Muscle layer of colon (tissue), 2 donors: ENCODE results near the gene SS18L1.

Experiments
- H3K27ac ChIP-seq: one replicate; pipeline ENCODE4 v1.7.0; 2013; ENCODE audit warnings: low read depth, mild to moderate bottlenecking, low read length, moderate library complexity
- H3K27me3 ChIP-seq, 2 donors: one replicate each; pipeline ENCODE4 v1.7.0; 2013; ENCODE audit warnings: low read length in 2 of 2, mild to moderate bottlenecking in 2 of 2; ENCODE audit not compliant: insufficient read depth in 2 of 2, control insufficient read depth in 1 of 2
- H3K36me3 ChIP-seq: one replicate; pipeline ENCODE4 v1.7.0; 2013; ENCODE audit warnings: mild to moderate bottlenecking, low read length; ENCODE audit not compliant: insufficient read depth
- H3K4me1 ChIP-seq: one replicate; pipeline ENCODE4 v1.7.0; 2013; ENCODE audit warnings: mild to moderate bottlenecking, low read length; ENCODE audit not compliant: insufficient read depth
- H3K4me3 ChIP-seq, 2 donors: one replicate each; pipeline ENCODE4 v1.7.0; 2013; ENCODE audit warnings: low read length in 2 of 2, low read depth in 1 of 2, mild to moderate bottlenecking in 1 of 2, moderate library complexity in 1 of 2
- H3K9ac ChIP-seq: one replicate; pipeline ENCODE4 v1.7.0; 2013; ENCODE audit warnings: low read length
- H3K9me3 ChIP-seq: one replicate; pipeline ENCODE4 v1.7.0; 2013; ENCODE audit warnings: mild to moderate bottlenecking, low read length
- donor health status: abdominal sarcoma.
- donor health status: Adenocarcinoma of cecum.

Gene SS18L1

GRCh38 chr20:62205618-62206387, 62.2 kb downstream of the SS18L1 start:
- Histone ChIP-seq H3K9me3 (no peaks in the 10 kb centered on the region), H3K27ac (no peak overlapping the region), H3K27me3 (peaks cover 0 to 16% of the 10 kb centered on the region in 2 donors), H3K4me3 (no peak overlapping the region), H3K4me1 (no peaks in the 10 kb centered on the region), H3K9ac (no peak overlapping the region), H3K36me3 (peaks cover 17% of the 10 kb centered on the region)

- Histone ChIP-seq H3K27ac (no peak overlapping the region), H3K4me3 (no peak overlapping the region), H3K9ac (no peak overlapping the region), H3K36me3 (peaks cover 11% of the 10 kb centered on the region), H3K9me3 (no peaks in the 10 kb centered on the region), H3K4me1 (no peaks in the 10 kb centered on the region), H3K27me3 (peaks cover 0 to 22% of the 10 kb centered on the region in 2 donors)
These were observed 62.8 kb downstream of the SS18L1 start for GRCh38 chr20:62206388-62206775.

GRCh38 chr20:62208061-62208794, 64.7 kb downstream of the SS18L1 start:
- no peaks in the 10 kb centered on the region for H3K9me3 ChIP-seq
- H3K27ac ChIP-seq = no peak overlapping the region
- H3K36me3 ChIP-seq = peaks cover 4% of the 10 kb centered on the region
- no peak overlapping the region for H3K4me3 ChIP-seq
- peaks cover 0 to 34% of the 10 kb centered on the region in 2 donors for H3K27me3 ChIP-seq
- H3K4me1 ChIP-seq = no peaks in the 10 kb centered on the region
- H3K9ac ChIP-seq = no peak overlapping the region

GRCh38 chr20:62208795-62209755, 65.5 kb downstream of the SS18L1 start:
- Histone ChIP-seq H3K4me3 (no peak overlapping the region), H3K27ac (no peak overlapping the region), H3K36me3 (no peaks in the 10 kb centered on the region), H3K27me3 (peaks cover 0 to 36% of the 10 kb centered on the region in 2 donors), H3K4me1 (no peaks in the 10 kb centered on the region), H3K9me3 (no peaks in the 10 kb centered on the region), H3K9ac (no peak overlapping the region)

GRCh38 chr20:62209850-62210495, 66.4 kb downstream of the SS18L1 start:
- Histone ChIP-seq H3K9me3 (no peaks in the 10 kb centered on the region), H3K4me3 (no peak overlapping the region), H3K4me1 (no peaks in the 10 kb centered on the region), H3K36me3 (no peaks in the 10 kb centered on the region), H3K9ac (no peak overlapping the region), H3K27me3 (peaks cover 0 to 45% of the 10 kb centered on the region in 2 donors), H3K27ac (no peak overlapping the region)

- no peak overlapping the region for H3K9ac ChIP-seq
- H3K9me3 ChIP-seq = no peaks in the 10 kb centered on the region
- H3K27me3 ChIP-seq = peaks cover 0 to 47% of the 10 kb centered on the region in 2 donors
These were observed 66.9 kb downstream of the SS18L1 start for GRCh38 chr20:62210496-62210855.

GRCh38 chr20:62211216-62211615, 67.6 kb downstream of the SS18L1 start:
- no peak overlapping the region for H3K27ac ChIP-seq
- H3K27me3 ChIP-seq = peaks cover 0 to 49% of the 10 kb centered on the region in 2 donors
- no peaks in the 10 kb centered on the region for H3K36me3 ChIP-seq
- H3K4me1 ChIP-seq = no peaks in the 10 kb centered on the region
- no peak overlapping the region for H3K9ac ChIP-seq
- H3K9me3 ChIP-seq = no peaks in the 10 kb centered on the region
- no peak overlapping the region for H3K4me3 ChIP-seq

More at GRCh38 chr20:62210496-62210855, 66.9 kb downstream of the SS18L1 start:
- Histone ChIP-seq H3K4me1 (no peaks in the 10 kb centered on the region), H3K36me3 (no peaks in the 10 kb centered on the region), H3K4me3 (no peak overlapping the region), H3K27ac (no peak overlapping the region)

- Histone ChIP-seq H3K4me3 (no peak overlapping the region), H3K27me3 (peaks cover 0 to 55% of the 10 kb centered on the region in 2 donors), H3K36me3 (no peaks in the 10 kb centered on the region), H3K9ac (no peak overlapping the region), H3K9me3 (no peaks in the 10 kb centered on the region), H3K27ac (no peak overlapping the region), H3K4me1 (no peaks in the 10 kb centered on the region)
These were observed 68.3 kb downstream of the SS18L1 start for GRCh38 chr20:62211769-62212288.

GRCh38 chr20:62212299-62212698, 68.7 kb downstream of the SS18L1 start:
- H3K27me3 ChIP-seq = peaks cover 0 to 60% of the 10 kb centered on the region in 2 donors
- H3K4me1 ChIP-seq = no peaks in the 10 kb centered on the region
- H3K4me3 ChIP-seq = no peak overlapping the region
- no peak overlapping the region for H3K9ac ChIP-seq
- no peaks in the 10 kb centered on the region for H3K9me3 ChIP-seq
- no peaks in the 10 kb centered on the region for H3K36me3 ChIP-seq
- no peak overlapping the region for H3K27ac ChIP-seq

GRCh38 chr20:62214067-62214466, 70.5 kb downstream of the SS18L1 start:
- Histone ChIP-seq H3K27ac (no peak overlapping the region), H3K9ac (no peak overlapping the region), H3K36me3 (no peaks in the 10 kb centered on the region), H3K4me3 (no peak overlapping the region), H3K9me3 (no peaks in the 10 kb centered on the region), H3K27me3 (peaks cover 0 to 77% of the 10 kb centered on the region in 2 donors), H3K4me1 (no peaks in the 10 kb centered on the region)
